B cell (primary cell): ENCODE measurements around the gene KCNH1.
"Not testable (repeated sequence)": the region's sequence is repeated elsewhere in the genome, so short reads cannot be mapped to it uniquely, and the experiment has no call there.

ENCODE experiments used
- CTCF ChIP-seq: fragments of 200-600 bp; IDR thresholded peaks from one replicate; pipeline ENCODE4 v1.8.0; 2022; ENCODE audit warnings: antibody characterized with exemption, mild to moderate bottlenecking
- EZH2 ChIP-seq: IDR thresholded peaks from 2 replicates; pipeline ENCODE4 v1.6.1; 2012; ENCODE audit warnings: borderline replicate concordance, low read depth, mild to moderate bottlenecking, moderate library complexity, low read length; ENCODE audit not compliant: insufficient read depth, poor library complexity, severe bottlenecking

GRCh38 chr1:211081447-211081846, 52.5 kb downstream of the KCNH1 start:
- not testable (repeated sequence) for TF ChIP-seq CTCF, EZH2
